ENCODE data around the gene LRP1B.

LRP1B gene

GRCh38 chr2:142048581-142048980 is 82.2 kb downstream of the LRP1B start:
- no peak overlapping the region for H3K4me3 ChIP-seq (ENCODE audit: low read length in 2 of 2)
- no peaks in the 10 kb centered on the region for H3K36me3 ChIP-seq (ENCODE audit: control insufficient read depth in 2 of 2, insufficient read depth in 2 of 2, low read length in 2 of 2)
- H3K4me1 ChIP-seq (ENCODE audit: control insufficient read depth in 2 of 2, insufficient read depth in 2 of 2, low read length in 2 of 2) = no peaks in the 10 kb centered on the region
- no peaks in the 10 kb centered on the region for H3K9me3 ChIP-seq (ENCODE audit: control insufficient read depth in 2 of 2, low read length in 2 of 2)
- no peak overlapping the region for H3K9ac ChIP-seq (ENCODE audit: low read depth in 1 of 2, low read length in 2 of 2)
- H3K27me3 ChIP-seq (ENCODE audit: control insufficient read depth in 2 of 2, insufficient read depth in 2 of 2, low read length in 2 of 2) = no peaks in the 10 kb centered on the region
- H3K27ac ChIP-seq (ENCODE audit: low read depth in 2 of 2, low read length in 2 of 2) = no peak overlapping the region

GRCh38 chr2:142045641-142046040 is 85.2 kb downstream of the LRP1B start:
- no peaks in the 10 kb centered on the region for H3K36me3 ChIP-seq (ENCODE audit: control insufficient read depth in 2 of 2, insufficient read depth in 2 of 2, low read length in 2 of 2)
- no peaks in the 10 kb centered on the region for H3K27me3 ChIP-seq (ENCODE audit: control insufficient read depth in 2 of 2, insufficient read depth in 2 of 2, low read length in 2 of 2)

GRCh38 chr2:142044197-142044596 is 86.6 kb downstream of the LRP1B start:
- H3K4me1 ChIP-seq (ENCODE audit: control insufficient read depth in 2 of 2, insufficient read depth in 2 of 2, low read length in 2 of 2) = no peaks in the 10 kb centered on the region
- no peaks in the 10 kb centered on the region for H3K27me3 ChIP-seq (ENCODE audit: control insufficient read depth in 2 of 2, insufficient read depth in 2 of 2, low read length in 2 of 2)
- no peaks in the 10 kb centered on the region for H3K36me3 ChIP-seq (ENCODE audit: control insufficient read depth in 2 of 2, insufficient read depth in 2 of 2, low read length in 2 of 2)
- no peaks in the 10 kb centered on the region for H3K9me3 ChIP-seq (ENCODE audit: control insufficient read depth in 2 of 2, low read length in 2 of 2)
- no peak overlapping the region for H3K4me3 ChIP-seq (ENCODE audit: low read length in 2 of 2)
- H3K9ac ChIP-seq (ENCODE audit: low read depth in 1 of 2, low read length in 2 of 2) = no peak overlapping the region
- no peak overlapping the region for H3K27ac ChIP-seq (ENCODE audit: low read depth in 2 of 2, low read length in 2 of 2)

More at GRCh38 chr2:142045641-142046040, 85.2 kb downstream of the LRP1B start:
- no peaks in the 10 kb centered on the region for H3K9me3 ChIP-seq (ENCODE audit: control insufficient read depth in 2 of 2, low read length in 2 of 2)
- no peak overlapping the region for H3K4me3 ChIP-seq (ENCODE audit: low read length in 2 of 2)
- no peaks in the 10 kb centered on the region for H3K4me1 ChIP-seq (ENCODE audit: control insufficient read depth in 2 of 2, insufficient read depth in 2 of 2, low read length in 2 of 2)
- H3K27ac ChIP-seq (ENCODE audit: low read depth in 2 of 2, low read length in 2 of 2) = no peak overlapping the region
- no peak overlapping the region for H3K9ac ChIP-seq (ENCODE audit: low read depth in 1 of 2, low read length in 2 of 2)

GRCh38 chr2:142042536-142043199 is 88.1 kb downstream of the LRP1B start:
- no peak overlapping the region for H3K27ac ChIP-seq (ENCODE audit: low read depth in 2 of 2, low read length in 2 of 2)
- no peak overlapping the region for H3K4me3 ChIP-seq (ENCODE audit: low read length in 2 of 2)
- H3K27me3 ChIP-seq (ENCODE audit: control insufficient read depth in 2 of 2, insufficient read depth in 2 of 2, low read length in 2 of 2) = no peaks in the 10 kb centered on the region
- H3K36me3 ChIP-seq (ENCODE audit: control insufficient read depth in 2 of 2, insufficient read depth in 2 of 2, low read length in 2 of 2) = no peaks in the 10 kb centered on the region
- H3K9me3 ChIP-seq (ENCODE audit: control insufficient read depth in 2 of 2, low read length in 2 of 2) = no peaks in the 10 kb centered on the region
- H3K9ac ChIP-seq (ENCODE audit: low read depth in 1 of 2, low read length in 2 of 2) = no peak overlapping the region
- H3K4me1 ChIP-seq (ENCODE audit: control insufficient read depth in 2 of 2, insufficient read depth in 2 of 2, low read length in 2 of 2) = no peaks in the 10 kb centered on the region

- H3K4me3 ChIP-seq (ENCODE audit: low read length in 2 of 2) = no peak overlapping the region
- no peaks in the 10 kb centered on the region for H3K27me3 ChIP-seq (ENCODE audit: control insufficient read depth in 2 of 2, insufficient read depth in 2 of 2, low read length in 2 of 2)
These were observed 88.8 kb downstream of the LRP1B start for GRCh38 chr2:142041996-142042395.

GRCh38 chr2:142041105-142041504 is 89.7 kb downstream of the LRP1B start:
- Histone ChIP-seq H3K9ac (ENCODE audit: low read depth in 1 of 2, low read length in 2 of 2) (no peak overlapping the region), H3K27me3 (ENCODE audit: control insufficient read depth in 2 of 2, insufficient read depth in 2 of 2, low read length in 2 of 2) (no peaks in the 10 kb centered on the region), H3K4me3 (ENCODE audit: low read length in 2 of 2) (no peak overlapping the region), H3K36me3 (ENCODE audit: control insufficient read depth in 2 of 2, insufficient read depth in 2 of 2, low read length in 2 of 2) (no peaks in the 10 kb centered on the region), H3K27ac (ENCODE audit: low read depth in 2 of 2, low read length in 2 of 2) (no peak overlapping the region), H3K4me1 (ENCODE audit: control insufficient read depth in 2 of 2, insufficient read depth in 2 of 2, low read length in 2 of 2) (no peaks in the 10 kb centered on the region), H3K9me3 (ENCODE audit: control insufficient read depth in 2 of 2, low read length in 2 of 2) (no peaks in the 10 kb centered on the region)

More at GRCh38 chr2:142041996-142042395, 88.8 kb downstream of the LRP1B start:
- no peak overlapping the region for H3K27ac ChIP-seq (ENCODE audit: low read depth in 2 of 2, low read length in 2 of 2)
- H3K4me1 ChIP-seq (ENCODE audit: control insufficient read depth in 2 of 2, insufficient read depth in 2 of 2, low read length in 2 of 2) = no peaks in the 10 kb centered on the region
- H3K36me3 ChIP-seq (ENCODE audit: control insufficient read depth in 2 of 2, insufficient read depth in 2 of 2, low read length in 2 of 2) = no peaks in the 10 kb centered on the region
- no peaks in the 10 kb centered on the region for H3K9me3 ChIP-seq (ENCODE audit: control insufficient read depth in 2 of 2, low read length in 2 of 2)
- no peak overlapping the region for H3K9ac ChIP-seq (ENCODE audit: low read depth in 1 of 2, low read length in 2 of 2)

GRCh38 chr2:142040556-142040955 is 90.3 kb downstream of the LRP1B start:
- Histone ChIP-seq H3K36me3 (ENCODE audit: control insufficient read depth in 2 of 2, insufficient read depth in 2 of 2, low read length in 2 of 2) (no peaks in the 10 kb centered on the region), H3K9me3 (ENCODE audit: control insufficient read depth in 2 of 2, low read length in 2 of 2) (no peaks in the 10 kb centered on the region), H3K4me1 (ENCODE audit: control insufficient read depth in 2 of 2, insufficient read depth in 2 of 2, low read length in 2 of 2) (no peaks in the 10 kb centered on the region), H3K4me3 (ENCODE audit: low read length in 2 of 2) (no peak overlapping the region), H3K27ac (ENCODE audit: low read depth in 2 of 2, low read length in 2 of 2) (no peak overlapping the region), H3K9ac (ENCODE audit: low read depth in 1 of 2, low read length in 2 of 2) (no peak overlapping the region), H3K27me3 (ENCODE audit: control insufficient read depth in 2 of 2, insufficient read depth in 2 of 2, low read length in 2 of 2) (no peaks in the 10 kb centered on the region)

- Histone ChIP-seq H3K4me1 (ENCODE audit: control insufficient read depth in 2 of 2, insufficient read depth in 2 of 2, low read length in 2 of 2) (no peaks in the 10 kb centered on the region), H3K36me3 (ENCODE audit: control insufficient read depth in 2 of 2, insufficient read depth in 2 of 2, low read length in 2 of 2) (no peaks in the 10 kb centered on the region), H3K4me3 (ENCODE audit: low read length in 2 of 2) (no peak overlapping the region), H3K27ac (ENCODE audit: low read depth in 2 of 2, low read length in 2 of 2) (no peak overlapping the region), H3K27me3 (ENCODE audit: control insufficient read depth in 2 of 2, insufficient read depth in 2 of 2, low read length in 2 of 2) (no peaks in the 10 kb centered on the region), H3K9me3 (ENCODE audit: control insufficient read depth in 2 of 2, low read length in 2 of 2) (no peaks in the 10 kb centered on the region), H3K9ac (ENCODE audit: low read depth in 1 of 2, low read length in 2 of 2) (no peak overlapping the region)
These were observed 92.0 kb downstream of the LRP1B start for GRCh38 chr2:142038826-142039225.

GRCh38 chr2:142037744-142038143 is 93.1 kb downstream of the LRP1B start:
- no peaks in the 10 kb centered on the region for H3K36me3 ChIP-seq (ENCODE audit: control insufficient read depth in 2 of 2, insufficient read depth in 2 of 2, low read length in 2 of 2)
- H3K4me3 ChIP-seq (ENCODE audit: low read length in 2 of 2) = no peak overlapping the region
- H3K9me3 ChIP-seq (ENCODE audit: control insufficient read depth in 2 of 2, low read length in 2 of 2) = no peaks in the 10 kb centered on the region
- H3K27me3 ChIP-seq (ENCODE audit: control insufficient read depth in 2 of 2, insufficient read depth in 2 of 2, low read length in 2 of 2) = no peaks in the 10 kb centered on the region
- no peak overlapping the region for H3K27ac ChIP-seq (ENCODE audit: low read depth in 2 of 2, low read length in 2 of 2)
- H3K4me1 ChIP-seq (ENCODE audit: control insufficient read depth in 2 of 2, insufficient read depth in 2 of 2, low read length in 2 of 2) = no peaks in the 10 kb centered on the region
- no peak overlapping the region for H3K9ac ChIP-seq (ENCODE audit: low read depth in 1 of 2, low read length in 2 of 2)

GRCh38 chr2:142037066-142037465 is 93.8 kb downstream of the LRP1B start:
- no peak overlapping the region for H3K27ac ChIP-seq (ENCODE audit: low read depth in 2 of 2, low read length in 2 of 2)
- H3K4me1 ChIP-seq (ENCODE audit: control insufficient read depth in 2 of 2, insufficient read depth in 2 of 2, low read length in 2 of 2) = no peaks in the 10 kb centered on the region

More at GRCh38 chr2:142037066-142037465, 93.8 kb downstream of the LRP1B start:
- H3K27me3 ChIP-seq (ENCODE audit: control insufficient read depth in 2 of 2, insufficient read depth in 2 of 2, low read length in 2 of 2) = no peaks in the 10 kb centered on the region
- no peak overlapping the region for H3K9ac ChIP-seq (ENCODE audit: low read depth in 1 of 2, low read length in 2 of 2)
- H3K4me3 ChIP-seq (ENCODE audit: low read length in 2 of 2) = no peak overlapping the region
- H3K9me3 ChIP-seq (ENCODE audit: control insufficient read depth in 2 of 2, low read length in 2 of 2) = no peaks in the 10 kb centered on the region
- no peaks in the 10 kb centered on the region for H3K36me3 ChIP-seq (ENCODE audit: control insufficient read depth in 2 of 2, insufficient read depth in 2 of 2, low read length in 2 of 2)

Data from mucosa of rectum (tissue), 2 donors.